ENCODE measurements around the gene RASAL1. TPM values are rescaled to one million over a fixed set of nuclear protein-coding genes. Genes with fewer than 3 reads are reported as not detected.

RASAL1 gene
- polyA plus RNA-seq, 1 of the 3 experiments (the other 2 are of a cell fraction) = not detected

- Histone ChIP-seq H3K36me3 (replicated peaks in 1 of 2; ENCODE audit: control insufficient read depth in 1 of 2, insufficient read depth in 2 of 2, low read length in 1 of 2) (no peaks in the 10 kb centered on the region), H3K27me3 (ENCODE audit: insufficient read depth) (peaks cover 14% of the 10 kb centered on the region; the same call in 1 of the 2 replicates), H3K9me3 (no peaks in the 10 kb centered on the region), H3K4me2 (no peak overlapping the region), H2AFZ (ENCODE audit: low read depth) (no peak overlapping the region), H3F3A (replicated peaks; ENCODE audit: insufficient read depth) (no peaks in the 10 kb centered on the region), H3K4me3 (ENCODE audit: low read depth in 2 of 2, low read length in 1 of 2) (no peak overlapping the region), H4K20me1 (ENCODE audit: insufficient read depth) (no peaks in the 10 kb centered on the region), H3K9me2 (no peaks in the 10 kb centered on the region), H3K4me1 (ENCODE audit: control insufficient read depth in 1 of 2, insufficient read depth in 2 of 2, low read depth in 1 of 2, low read length in 1 of 2) (peaks cover 0 to 9% of the 10 kb centered on the region in 2 experiments; a peak in 1 of 4 replicates), H3K27ac (ENCODE audit: low read depth in 2 of 2, low read length in 1 of 2) (no peak overlapping the region), H3K79me2 (ENCODE audit: insufficient read depth) (no peaks in the 10 kb centered on the region), H3K9ac (no peak overlapping the region)
- TF ChIP-seq GABPA (IDR thresholded peaks at IDR 0.05; ENCODE audit: low read depth) (no peak), YY1 (IDR thresholded peaks at IDR 0.05; ENCODE audit: low read depth) (no peak), TCF12 (IDR thresholded peaks at IDR 0.05) (no peak), RFX5 (IDR thresholded peaks at IDR 0.05; ENCODE audit: low read length) (no peak), NRF1 (IDR thresholded peaks at IDR 0.05; ENCODE audit: low read depth, low read length) (no peak), SIN3A (IDR thresholded peaks at IDR 0.05; ENCODE audit: borderline replicate concordance, low read depth, low read length) (no peak), REST (IDR thresholded peaks at IDR 0.05; ENCODE audit: low read depth, low read length) (no peak), USF1 (IDR thresholded peaks at IDR 0.05; ENCODE audit: borderline replicate concordance, low read depth) (no peak), CTCF (IDR thresholded peaks at IDR 0.05) (no peak), TEAD4 (IDR thresholded peaks at IDR 0.05; ENCODE audit: borderline replicate concordance, insufficient read depth) (no peak), PBX3 (IDR thresholded peaks at IDR 0.05) (no peak), RXRA (IDR thresholded peaks at IDR 0.05; ENCODE audit: borderline replicate concordance, low read depth) (no peak), MEF2A (IDR thresholded peaks at IDR 0.05; ENCODE audit: borderline replicate concordance, low read depth) (no peak), TAF1 (IDR thresholded peaks at IDR 0.05; ENCODE audit: borderline replicate concordance, low read depth, low read length) (no peak), MXI1 (IDR thresholded peaks at IDR 0.05; ENCODE audit: low read depth, low read length) (no peak), RCOR1 (IDR thresholded peaks at IDR 0.05; ENCODE audit: low read length) (no peak)
- no peak for DNase-seq
- ChIA-PET POLR2A (no interaction called here), CTCF (interaction anchor here (1.0 to 3.0 kb wide), 5 partner anchors 15 to 122 kb away, joined by 3 to 24 read pairs (median 6); no protein-coding TSS in a partner anchor)
- WGBS (ENCODE audit: low lambda C conversion rate) = 59% methylated on average over 4 of the region's 4 CpGs
These were observed 80.5 kb downstream of the RASAL1 start for GRCh38 chr12:113054948-113055486.
